GM19452 (cell line): ENCODE data around the gene TAF1B.

Experiments used
- ATAC-seq: cut with Tn5 transposase; IDR thresholded peaks from one replicate; pipeline ENCODE4 v1.9.1; 2021; ENCODE audit not compliant: unreplicated experiment

The TAF1B gene

DNA sequence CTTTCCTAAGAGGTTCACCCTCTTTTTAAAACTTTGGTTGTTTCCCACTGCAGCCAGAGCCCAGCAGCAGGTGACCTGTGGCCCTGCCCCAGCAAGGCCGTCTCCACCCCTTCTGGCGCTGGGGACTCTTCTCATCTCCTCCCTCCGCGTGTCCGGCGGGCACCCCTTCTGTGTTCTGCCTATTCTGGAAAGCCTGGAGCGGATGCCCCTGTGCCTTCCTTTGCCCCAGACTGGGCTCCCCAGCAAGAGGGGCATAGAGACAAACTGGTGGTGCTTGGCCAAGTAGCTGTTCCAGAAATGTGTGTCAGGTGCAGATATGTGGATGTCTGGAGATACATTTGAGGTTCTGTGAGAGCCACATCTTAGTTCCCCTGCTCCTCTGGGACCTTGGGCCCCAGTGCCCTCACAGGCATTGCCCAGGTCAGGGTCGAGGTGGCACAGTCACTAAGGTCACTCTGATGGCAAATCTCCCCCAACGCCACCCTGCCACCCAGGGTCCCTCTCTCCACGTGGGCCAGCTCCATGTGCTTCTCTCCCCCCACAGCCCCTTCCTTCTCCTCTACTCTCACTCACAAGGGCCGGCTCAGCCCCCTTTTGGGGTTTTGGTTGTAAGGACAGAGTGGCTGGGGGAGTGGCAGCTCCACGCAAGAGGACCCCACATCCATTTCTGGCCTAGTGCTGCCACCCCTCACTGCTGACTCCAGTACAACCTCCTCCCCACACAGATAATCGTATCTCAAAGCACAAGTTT lies 35.5 kb upstream of the TAF1B start:
- ATAC-seq = no peak

DNA sequence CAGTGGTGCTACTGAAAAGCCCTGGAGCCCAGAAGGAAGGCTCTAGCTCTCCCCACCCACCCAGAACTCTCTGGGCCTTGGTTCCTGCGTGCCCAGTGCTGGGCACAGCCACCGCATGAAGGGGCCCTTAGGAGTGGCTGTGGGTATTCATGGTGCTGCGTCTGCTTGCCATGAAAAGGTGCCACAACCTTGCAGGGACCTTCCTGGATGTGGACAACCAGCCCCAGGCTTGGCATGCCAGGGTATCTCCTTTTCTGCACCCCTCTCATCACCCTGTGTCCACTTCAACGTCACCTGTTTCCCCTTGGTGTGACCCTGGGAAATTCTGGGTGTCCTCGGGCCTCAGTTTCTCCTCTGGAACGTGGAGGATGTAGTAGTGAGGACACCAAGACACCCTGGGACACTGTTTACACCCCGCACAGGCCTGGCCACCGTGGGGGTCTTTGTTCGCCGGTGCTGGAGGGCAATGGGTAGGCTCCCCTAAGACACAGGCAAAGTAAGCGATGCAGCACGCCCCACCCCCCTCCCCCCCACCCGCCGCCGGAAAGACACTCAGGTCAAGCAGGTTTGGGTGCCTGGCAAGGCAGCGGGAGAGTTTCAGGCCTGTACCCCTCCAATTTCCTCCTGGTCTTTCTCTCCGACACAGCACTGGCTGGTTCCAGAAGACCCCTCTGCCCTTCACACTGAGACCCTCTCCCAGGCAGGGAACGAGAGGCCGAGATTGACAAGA lies 34.8 kb upstream of the TAF1B start:
- ATAC-seq = no peak

DNA sequence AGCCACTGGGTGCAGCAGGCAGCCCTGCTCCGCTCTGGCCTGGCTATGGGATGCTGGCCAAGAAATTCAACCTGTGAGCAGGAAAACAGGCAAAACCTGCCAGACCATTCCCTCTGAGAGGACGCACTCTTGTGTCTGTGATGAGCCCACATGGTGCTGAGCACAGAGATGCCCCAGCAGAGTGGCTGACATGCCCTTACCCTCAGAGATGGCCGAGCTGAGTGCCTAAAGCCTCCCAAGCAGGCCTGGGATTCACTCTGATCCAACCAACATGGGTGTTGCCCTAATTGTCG lies 34.3 kb upstream of the TAF1B start:
- no peak for ATAC-seq

DNA sequence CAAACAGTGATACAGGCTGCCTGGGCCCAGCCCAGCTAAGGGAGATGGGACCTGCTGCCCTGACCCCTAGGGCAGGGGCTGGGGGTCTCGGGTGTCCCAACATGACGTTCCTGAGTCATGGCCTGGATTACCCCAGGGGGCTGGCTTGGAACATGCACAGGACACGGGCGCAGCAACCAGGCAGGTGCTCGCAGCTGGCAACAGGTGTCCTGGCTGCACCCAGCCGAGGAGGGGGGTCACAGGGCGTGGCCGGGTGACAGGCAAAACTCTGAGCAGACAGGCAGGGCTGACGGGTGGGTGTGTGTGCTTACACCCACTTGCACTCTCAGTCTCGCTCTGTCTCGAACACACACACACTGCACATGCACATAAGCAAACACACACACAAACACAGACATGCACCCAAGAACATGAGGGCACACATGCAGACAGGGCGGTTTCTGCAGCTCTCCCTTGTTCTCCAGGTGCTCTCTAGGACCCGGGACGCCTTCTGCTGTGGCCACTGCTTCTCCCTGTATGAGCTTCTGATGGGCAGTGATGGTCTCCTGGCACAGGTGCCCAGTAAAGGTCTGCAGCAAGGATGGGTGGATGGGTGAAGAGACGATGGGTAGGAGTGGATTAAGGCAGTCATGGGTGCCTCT lies 33.7 kb upstream of the TAF1B start:
- no peak for ATAC-seq

DNA sequence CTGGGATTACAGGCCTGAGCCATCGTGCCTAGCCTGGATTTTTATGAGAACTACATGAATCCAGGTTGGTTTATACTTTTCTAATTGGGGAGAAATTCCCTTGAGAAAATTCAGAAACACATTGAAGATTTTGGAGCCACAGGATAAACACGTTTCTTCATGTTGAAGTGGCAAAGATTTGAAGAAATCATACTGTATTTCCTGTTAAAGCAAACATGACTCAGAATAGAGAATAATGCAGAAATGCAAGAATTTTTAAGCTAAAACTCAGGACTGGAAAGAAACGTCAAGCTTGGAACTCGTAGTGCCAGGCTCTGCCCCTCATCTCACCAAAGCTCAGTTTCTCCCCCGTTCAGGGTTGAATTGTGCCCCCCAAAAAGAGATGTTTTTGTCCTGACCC lies 32.1 kb upstream of the TAF1B start:
- no peak for ATAC-seq

DNA sequence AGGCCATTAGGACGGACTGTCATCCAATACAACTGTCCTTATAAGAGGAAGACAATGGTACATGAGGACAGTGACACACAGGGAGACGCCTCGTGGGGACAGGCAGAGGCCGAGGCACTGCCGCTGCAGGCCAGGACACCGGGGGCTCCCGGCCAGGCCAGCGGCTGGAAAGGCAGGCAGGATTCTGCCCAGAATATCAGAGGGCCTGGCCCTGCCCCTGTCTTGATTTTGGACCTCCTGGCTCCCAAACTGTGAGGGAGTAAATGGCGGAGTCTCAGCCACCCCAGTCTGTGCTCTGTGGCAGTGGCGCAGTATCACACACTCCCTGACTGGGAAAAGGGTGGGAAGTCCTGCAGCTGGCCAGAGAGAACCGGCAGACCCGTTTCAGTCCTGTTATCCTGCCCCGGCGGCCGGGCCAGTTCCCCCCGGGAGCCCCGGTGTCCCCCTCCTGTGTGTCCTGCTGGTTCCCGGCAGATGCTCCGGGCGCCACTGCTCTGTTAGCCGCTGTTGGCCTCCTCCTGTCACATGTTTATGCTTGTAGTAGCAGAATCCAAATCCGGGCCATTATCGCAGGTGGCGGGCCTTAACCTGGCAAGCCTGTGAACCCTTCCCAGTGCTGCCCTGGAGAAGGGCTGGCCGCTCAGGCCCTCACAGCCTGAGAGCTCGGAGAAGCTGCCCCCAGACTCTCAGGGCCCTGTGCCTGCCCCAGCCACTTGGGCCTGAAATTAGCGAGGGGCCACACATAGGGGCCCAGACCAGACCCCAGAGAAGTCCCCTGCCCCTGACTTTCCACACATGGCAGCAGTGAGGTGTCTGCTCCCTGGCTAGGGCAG lies 31.4 kb upstream of the TAF1B start:
- ATAC-seq = no peak

DNA sequence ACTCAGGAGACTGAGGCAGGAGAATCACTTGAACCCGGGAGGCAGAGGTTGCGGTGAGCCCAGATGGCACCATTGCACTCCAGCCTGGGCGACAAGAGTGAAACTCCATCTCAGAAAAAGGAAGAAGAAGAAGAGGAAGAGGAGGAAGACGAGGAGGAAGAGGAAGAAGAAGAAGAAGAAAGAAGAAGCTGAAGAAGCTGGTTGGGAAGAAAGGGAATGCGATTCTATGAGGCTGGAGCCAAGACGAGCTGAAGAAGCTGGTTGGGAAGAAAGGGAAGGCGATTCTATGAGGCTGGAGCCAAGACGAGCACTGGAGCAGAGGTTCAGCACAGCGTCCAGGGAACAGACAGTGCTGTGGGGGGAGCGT lies 30.3 kb upstream of the TAF1B start:
- no peak for ATAC-seq

DNA sequence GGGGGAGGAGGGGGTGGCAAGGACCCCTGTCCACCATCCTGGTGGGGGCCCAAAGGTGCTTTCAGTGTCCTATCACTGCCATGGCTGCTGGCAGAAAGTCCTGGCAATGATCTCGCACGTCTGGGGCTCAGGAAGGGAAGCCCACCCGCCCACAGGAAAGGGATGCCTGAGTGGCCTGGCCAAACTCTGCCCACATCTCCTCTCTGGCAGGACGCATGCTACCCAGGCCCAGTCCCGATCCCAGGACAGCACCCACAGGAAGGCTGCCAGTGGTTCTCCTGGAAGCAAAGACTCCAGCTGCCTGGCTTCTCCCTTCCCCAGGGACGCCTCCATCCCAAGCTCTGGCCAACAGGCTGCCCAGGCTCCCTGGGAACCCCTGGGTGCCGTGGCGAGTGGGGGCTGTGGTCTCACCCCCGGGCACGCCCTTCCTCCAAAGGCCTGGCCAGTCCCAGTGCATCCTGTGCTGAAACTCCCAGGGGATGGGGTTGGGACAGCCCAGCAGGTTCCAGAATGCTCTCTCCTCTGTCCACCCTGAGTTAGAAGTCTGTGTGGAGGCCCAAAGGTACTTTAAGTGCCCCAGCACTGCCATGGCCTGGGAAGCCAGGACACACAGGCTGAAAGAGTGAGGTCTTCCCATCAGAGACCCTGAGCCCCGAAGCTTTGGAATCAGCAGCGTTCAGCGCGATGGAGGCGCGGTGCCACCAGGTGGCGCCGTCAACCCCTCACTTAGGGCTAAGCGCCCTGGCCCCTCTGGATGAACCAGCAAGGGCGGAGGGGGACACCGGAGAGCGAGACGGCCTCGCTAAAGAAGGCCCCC lies 29.8 kb upstream of the TAF1B start:
- ATAC-seq = no peak

DNA sequence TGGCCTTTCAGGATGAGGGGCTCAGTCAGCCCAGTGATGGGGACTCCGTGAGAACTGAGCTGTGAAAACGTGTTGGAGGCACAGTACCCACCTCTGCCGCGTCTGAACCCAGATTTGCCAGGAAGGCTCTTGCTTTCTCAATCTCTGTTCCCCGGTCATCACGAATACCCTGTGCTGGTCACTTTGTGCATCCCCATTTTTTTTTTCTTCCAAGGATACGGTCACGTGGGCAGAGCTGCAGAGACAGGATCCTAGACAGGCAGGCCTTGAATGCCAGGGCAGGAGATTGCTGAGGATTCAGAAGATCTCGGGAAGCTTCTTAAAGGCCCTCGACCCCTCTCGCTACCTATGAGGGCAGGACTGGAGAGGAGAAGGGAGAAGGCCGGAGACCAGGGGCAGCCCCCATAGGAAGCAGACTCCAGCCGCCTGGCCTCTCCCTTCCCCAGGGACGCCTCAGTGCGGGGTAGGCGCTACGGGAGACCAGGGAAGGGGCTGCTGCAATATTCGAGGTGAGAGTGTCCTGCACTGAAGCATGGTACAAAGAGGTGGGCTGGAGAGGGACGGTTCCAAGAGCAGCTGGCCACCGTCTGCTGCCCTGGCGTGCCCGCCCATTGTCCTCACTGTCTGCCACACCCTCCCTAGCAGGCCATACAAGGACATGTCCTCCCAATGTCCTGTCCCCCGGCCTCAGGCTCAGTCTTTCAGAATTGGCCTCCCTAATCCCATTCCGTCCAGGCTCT lies 29.0 kb upstream of the TAF1B start:
- no peak for ATAC-seq

DNA sequence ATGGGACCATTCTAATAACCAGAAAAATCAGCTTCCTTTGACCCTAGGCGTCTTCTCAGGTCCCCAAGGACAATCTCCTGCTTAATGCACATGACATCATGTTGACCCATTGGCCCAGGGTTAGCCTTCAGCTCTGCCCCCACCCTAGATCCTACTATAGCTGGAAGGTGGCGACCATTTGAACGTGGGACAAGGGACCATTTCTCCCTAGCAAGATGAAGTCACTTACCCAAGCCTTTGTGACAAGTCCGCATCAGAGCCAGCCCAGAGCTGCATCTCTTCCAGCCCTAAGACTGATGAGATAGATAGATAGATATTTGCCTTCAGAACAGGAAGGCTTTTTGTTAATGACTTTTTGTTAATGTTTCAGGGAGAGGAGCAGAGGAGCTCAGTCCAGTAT lies 28.2 kb upstream of the TAF1B start:
- ATAC-seq = no peak

DNA sequence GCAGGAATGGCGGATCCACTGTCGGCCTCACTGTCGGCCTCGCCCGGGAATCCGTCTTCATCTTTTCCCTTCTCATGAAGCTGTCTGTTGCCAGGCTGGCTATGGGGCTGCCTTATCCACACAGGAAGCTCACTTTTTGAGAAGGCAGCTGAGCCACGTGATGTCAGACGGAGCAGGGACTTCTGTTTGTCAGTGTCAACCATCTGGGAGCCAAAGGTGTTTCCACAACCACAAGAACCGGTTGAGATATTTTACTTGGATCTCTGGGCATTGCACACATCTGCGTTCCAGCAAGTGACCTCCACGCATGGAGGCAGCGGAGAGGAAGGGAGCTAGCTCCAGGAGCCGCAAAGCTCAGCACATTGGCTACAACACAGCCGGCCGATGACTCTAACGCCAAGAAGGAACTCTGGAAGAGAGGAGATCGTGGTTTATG lies 27.4 kb upstream of the TAF1B start:
- no peak for ATAC-seq

DNA sequence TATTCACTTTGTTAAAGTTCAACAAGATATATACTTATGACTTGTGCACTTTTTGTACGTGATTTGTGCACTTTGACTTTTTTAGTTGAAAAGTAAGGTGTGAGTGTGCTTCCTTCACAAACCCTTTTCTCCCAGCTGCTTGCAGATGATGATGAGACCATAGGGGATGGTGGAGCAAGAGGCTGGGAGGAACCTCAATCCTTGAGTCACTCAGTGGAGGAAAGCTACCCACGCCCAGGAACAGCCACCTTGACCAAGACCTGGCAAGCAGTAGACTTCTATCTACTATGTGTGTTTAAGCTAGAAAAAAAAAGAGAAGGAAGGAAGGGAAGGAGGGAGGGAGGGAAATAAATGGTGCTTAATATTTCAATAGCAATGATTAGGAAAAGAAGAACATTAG lies 25.2 kb upstream of the TAF1B start:
- no peak for ATAC-seq

DNA sequence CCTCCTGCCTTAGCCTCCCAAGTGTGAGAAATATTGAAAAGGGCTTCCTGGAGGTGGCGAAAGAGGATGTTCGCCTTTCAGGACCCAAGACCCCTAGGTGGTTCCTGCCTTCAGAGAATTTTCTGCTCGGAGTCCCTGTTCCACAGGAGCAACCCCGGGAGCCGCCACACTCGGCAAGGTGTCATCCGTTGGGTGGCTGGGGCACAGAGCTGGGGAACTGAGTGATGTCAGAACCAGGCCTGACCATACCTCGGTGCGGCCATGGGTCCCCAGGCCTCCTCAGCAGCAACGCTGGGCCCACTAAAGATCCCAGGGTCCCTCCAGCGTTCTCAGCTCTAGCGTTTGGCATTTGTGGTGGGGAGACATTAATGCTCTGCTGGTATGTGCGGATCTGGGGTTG lies 23.7 kb upstream of the TAF1B start:
- no peak for ATAC-seq

DNA sequence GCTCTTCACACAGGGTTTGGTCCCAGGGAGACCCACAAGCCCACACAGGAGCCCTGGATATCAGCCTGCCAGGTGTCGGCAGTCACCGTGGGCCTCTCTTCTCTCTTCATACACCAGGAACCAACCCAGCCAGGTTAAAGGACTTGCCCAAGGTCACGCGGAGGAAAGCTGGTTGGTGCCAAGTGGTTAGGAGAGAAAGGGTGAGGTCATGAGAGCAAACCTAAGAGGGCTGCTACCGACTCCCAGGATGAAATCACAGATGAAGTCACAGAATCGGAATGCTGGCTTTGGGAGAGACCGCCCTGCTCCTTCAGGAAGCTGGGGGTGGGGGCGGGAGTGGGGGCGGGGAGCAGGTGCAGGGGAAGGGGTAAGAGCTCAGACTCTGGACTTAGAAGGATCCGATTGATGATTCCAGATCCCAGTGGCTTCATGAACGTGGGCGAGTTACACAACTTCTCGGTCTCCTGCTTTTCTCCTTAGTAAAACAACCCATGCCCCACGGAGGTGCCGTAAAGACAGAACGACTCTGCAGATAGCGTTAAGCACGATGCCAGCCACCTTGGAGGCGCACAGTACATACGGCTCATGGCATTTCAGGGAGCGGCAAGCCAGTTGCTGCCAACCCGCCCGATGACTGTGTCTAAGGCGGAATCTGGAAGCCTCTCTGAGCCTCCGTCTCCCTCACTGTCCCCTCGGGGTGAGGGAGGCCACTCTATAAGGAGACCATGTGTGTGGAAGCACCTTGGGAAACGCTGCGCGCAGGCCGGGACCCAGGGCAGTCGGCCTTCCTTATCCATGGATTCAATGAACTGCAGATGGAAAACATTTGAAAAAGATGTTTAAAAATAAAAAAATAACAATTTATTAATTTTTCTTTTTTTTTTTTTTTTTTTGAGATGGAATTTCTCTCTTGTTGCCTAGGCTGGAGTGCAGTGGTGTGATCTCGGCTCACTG lies 23.0 kb upstream of the TAF1B start:
- ATAC-seq = no peak

DNA sequence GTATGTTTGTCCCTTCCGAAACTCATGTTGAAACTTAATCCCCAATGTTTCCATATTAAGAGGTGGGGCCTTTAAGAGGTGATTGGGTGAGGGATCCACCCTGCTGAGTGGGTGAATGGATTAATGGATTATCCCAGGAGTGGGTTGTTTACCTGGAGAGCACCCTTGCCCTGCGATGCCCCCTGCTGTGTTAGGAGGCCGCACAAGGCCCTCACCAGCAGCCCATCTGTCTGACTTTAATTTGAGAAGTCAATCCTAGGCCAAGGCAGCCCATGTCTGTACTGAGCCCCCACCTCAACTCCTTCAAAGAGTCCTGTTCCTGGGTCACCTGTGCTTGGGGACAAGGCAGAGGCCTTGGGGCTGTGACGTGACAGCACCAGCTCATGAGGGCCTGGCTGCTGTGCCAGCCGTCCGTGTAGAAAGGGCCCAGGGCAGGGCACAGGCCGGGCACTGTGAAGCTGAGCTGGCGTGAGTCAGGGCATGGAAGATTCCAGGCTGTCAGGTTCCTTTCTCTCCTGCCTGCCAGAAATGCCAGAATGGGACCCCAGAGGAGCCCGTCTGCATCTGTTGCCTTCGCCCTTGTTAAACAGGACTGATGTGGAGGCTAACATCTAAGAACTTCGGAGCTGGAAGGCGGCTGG lies 21.3 kb upstream of the TAF1B start:
- no peak for ATAC-seq

DNA sequence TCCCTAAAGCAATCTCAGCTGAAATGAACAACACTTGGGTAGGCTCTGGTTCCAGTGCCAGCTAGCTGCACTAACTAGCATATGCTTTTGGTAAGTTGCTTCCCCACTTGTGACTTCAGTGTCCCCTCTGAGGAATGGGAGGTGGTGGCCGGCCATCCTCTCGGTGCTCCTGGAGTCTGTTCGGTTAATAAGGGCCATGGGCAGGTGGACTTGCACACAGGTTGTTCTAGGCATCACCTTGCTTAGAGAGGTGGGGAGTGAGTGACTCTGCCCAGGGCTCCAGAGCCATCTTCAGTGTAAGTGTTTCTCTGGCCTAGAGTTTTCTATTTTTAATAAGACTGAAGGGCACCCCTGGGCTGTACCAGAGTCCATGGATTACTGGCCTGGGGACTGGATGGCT lies 18.8 kb upstream of the TAF1B start:
- no peak for ATAC-seq

DNA sequence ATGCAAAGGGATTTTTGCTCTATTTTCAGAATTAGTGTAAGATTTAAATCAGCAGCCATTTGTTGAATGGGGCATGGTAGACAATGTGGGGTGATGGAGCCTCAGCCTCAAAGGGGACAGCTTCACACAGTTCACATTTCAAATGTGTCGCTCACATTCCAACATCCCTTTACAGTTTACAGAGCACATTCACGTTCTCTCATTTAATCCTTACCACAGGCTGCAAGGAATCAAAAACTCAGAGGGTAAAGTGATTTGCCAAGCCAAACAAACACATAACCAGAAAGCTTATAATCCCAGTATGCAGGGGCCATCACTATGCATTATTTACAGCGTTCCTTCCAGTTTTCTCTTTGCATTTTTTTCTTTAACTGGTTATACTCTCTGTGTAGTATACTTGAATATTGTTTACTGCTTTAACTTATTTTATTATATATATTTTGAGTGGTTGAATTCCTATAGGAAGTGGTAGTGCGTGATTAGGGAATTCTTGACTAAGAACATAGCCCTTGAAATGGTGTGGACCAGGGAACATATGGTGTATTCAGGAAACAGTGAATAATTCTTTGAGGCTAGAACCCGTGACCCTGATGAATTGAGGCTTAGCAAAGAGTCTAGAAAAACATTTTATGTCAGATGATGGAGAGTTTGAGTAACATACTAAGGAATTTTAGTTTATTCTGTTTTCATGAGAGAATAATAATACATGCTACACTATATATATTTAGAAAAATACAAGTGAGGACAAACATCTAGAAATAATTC lies 18.1 kb upstream of the TAF1B start:
- ATAC-seq = no peak

DNA sequence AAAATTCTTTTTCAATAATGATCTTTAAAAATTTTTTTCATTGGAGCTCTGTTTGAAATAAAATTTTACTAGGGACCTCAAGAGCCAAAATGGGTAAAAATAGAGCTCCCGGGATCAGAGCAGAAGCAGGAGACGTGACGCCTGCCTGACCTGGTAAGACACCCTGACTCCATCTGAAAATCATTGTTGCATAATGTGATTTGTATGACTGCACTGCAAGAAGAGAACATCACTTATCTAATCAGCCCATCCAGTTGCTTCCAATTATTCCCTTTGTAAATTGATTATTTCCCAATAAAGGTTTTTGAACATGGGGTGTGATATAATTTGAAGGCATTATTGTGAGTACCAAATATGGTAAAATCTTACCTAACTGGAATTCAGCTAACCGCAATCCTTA lies 17.1 kb upstream of the TAF1B start:
- no peak for ATAC-seq
